Measurements from ENCODE around the gene NELL2. TPM values are rescaled to one million over a fixed set of nuclear protein-coding genes. Genes with fewer than 3 reads are reported as not detected.

NELL2 gene
- polyA plus RNA-seq, 3 donors: 0.09 to 0.98 (median 0.39) TPM

DNA sequence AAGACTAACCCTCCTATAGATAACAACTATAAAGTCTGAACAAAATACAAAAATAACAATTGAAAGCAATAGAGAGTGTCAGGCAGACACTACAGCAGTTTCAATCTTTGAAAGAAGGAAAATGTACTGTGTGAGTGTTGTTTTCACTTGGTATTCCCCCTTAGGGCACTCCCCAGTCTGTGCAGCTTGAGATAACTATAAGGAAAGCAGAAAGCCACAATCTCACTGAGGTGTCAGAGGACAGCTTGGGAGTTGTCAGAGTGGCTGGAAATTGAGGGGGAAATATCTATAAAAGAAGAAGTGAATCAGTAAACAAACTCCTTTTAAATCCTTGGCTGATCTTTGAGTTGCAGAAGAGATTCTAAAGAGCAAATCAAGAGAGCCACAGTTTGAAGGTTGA lies 364.8 kb downstream of the NELL2 start:
- TF ChIP-seq, protein P1, sequence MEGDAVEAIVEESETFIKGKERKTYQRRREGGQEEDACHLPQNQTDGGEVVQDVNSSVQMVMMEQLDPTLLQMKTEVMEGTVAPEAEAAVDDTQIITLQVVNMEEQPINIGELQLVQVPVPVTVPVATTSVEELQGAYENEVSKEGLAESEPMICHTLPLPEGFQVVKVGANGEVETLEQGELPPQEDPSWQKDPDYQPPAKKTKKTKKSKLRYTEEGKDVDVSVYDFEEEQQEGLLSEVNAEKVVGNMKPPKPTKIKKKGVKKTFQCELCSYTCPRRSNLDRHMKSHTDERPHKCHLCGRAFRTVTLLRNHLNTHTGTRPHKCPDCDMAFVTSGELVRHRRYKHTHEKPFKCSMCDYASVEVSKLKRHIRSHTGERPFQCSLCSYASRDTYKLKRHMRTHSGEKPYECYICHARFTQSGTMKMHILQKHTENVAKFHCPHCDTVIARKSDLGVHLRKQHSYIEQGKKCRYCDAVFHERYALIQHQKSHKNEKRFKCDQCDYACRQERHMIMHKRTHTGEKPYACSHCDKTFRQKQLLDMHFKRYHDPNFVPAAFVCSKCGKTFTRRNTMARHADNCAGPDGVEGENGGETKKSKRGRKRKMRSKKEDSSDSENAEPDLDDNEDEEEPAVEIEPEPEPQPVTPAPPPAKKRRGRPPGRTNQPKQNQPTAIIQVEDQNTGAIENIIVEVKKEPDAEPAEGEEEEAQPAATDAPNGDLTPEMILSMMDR (IDR thresholded peaks at IDR 0.05): no peak
- intact Hi-C loops (cut with micrococcal nuclease): no loop called here
- Histone ChIP-seq H3K4me1 (ENCODE audit: control insufficient read depth in 1 of 2, insufficient read depth in 2 of 2, low read length in 2 of 2) (no peaks in the 10 kb centered on the region), H2AFZ (ENCODE audit: insufficient read depth, low read depth, low read length, poor library complexity, severe bottlenecking) (no peak overlapping the region), H3K79me2 (ENCODE audit: insufficient read depth, low read length) (no peaks in the 10 kb centered on the region), H3K27me3 (ENCODE audit: control insufficient read depth in 2 of 2, insufficient read depth in 2 of 2, low read length in 2 of 2) (no peaks in the 10 kb centered on the region), H3K4me3 (replicated peaks in 1 of 3; ENCODE audit: low read depth in 2 of 3, low read length in 3 of 3) (no peak overlapping the region), H3K4me2 (replicated peaks; ENCODE audit: extremely low read depth, low read length, poor library complexity, severe bottlenecking) (no peak overlapping the region), H3K9ac (ENCODE audit: insufficient read depth, low read length, poor library complexity, severe bottlenecking) (no peak overlapping the region), H3K9me3 (replicated peaks in 1 of 2; ENCODE audit: control insufficient read depth in 1 of 2, insufficient read depth in 1 of 2, low read length in 2 of 2) (no peaks in the 10 kb centered on the region), H3K36me3 (replicated peaks in 1 of 2; ENCODE audit: control insufficient read depth in 1 of 2, insufficient read depth in 2 of 2, low read length in 2 of 2) (no peaks in the 10 kb centered on the region), H3K27ac (ENCODE audit: low read depth in 1 of 2, low read length in 2 of 2) (no peak overlapping the region), H4K20me1 (ENCODE audit: insufficient read depth, low read length) (no peaks in the 10 kb centered on the region)
- no peaks in the 10 kb centered on the region for H3K4me1 Mint-ChIP-seq
- no peaks in the 10 kb centered on the region for H3K36me3 Mint-ChIP-seq
- H3K27ac Mint-ChIP-seq: no peak overlapping the region
- DNase-seq: no peak
- no peak overlapping the region for H3K4me3 Mint-ChIP-seq
- no peaks in the 10 kb centered on the region for H3K9me3 Mint-ChIP-seq
- H3K27me3 Mint-ChIP-seq (ENCODE audit: low read depth in 3 of 3): peaks cover 0 to 2% (median 0%) of the 10 kb centered on the region in 3 donors

DNA sequence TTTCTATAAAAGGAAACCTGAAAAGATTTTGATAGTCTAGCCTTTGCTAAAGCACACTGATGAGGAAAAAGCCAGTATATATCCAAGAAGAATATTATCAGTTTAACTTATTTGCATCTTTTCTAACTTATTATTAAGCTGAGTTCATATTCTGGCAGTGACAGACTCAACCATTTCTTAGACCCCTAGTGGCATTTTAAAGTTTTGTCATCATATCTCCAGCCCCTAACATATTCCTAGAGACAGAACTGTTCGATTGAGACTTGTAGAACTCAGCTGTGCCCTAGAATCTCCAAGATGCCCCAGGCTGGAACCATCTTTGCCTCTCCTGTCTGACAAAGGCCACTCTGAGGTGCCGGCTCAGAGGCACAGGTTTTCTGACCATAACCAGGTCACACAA lies 365.6 kb downstream of the NELL2 start:
- intact Hi-C loops (cut with micrococcal nuclease): no loop called here
- no peak overlapping the region for H3K4me2 ChIP-seq (replicated peaks; ENCODE audit: extremely low read depth, low read length, poor library complexity, severe bottlenecking)
- no peak overlapping the region for H2AFZ ChIP-seq (ENCODE audit: insufficient read depth, low read depth, low read length, poor library complexity, severe bottlenecking)
- H3K4me3 ChIP-seq (replicated peaks in 1 of 3; ENCODE audit: low read depth in 2 of 3, low read length in 3 of 3): no peak overlapping the region
- Mint-ChIP-seq H3K27ac (no peak overlapping the region), H3K4me1 (no peaks in the 10 kb centered on the region), H3K27me3 (ENCODE audit: low read depth in 3 of 3) (peaks cover 0 to 2% (median 0%) of the 10 kb centered on the region in 3 donors), H3K4me3 (no peak overlapping the region), H3K9me3 (no peaks in the 10 kb centered on the region), H3K36me3 (no peaks in the 10 kb centered on the region)
- H3K27me3 ChIP-seq (ENCODE audit: control insufficient read depth in 2 of 2, insufficient read depth in 2 of 2, low read length in 2 of 2): no peaks in the 10 kb centered on the region
- DNase-seq: no peak
- H3K9ac ChIP-seq (ENCODE audit: insufficient read depth, low read length, poor library complexity, severe bottlenecking): no peak overlapping the region
- H3K9me3 ChIP-seq (replicated peaks in 1 of 2; ENCODE audit: control insufficient read depth in 1 of 2, insufficient read depth in 1 of 2, low read length in 2 of 2): no peaks in the 10 kb centered on the region
- H3K27ac ChIP-seq (ENCODE audit: low read depth in 1 of 2, low read length in 2 of 2): no peak overlapping the region
- no peaks in the 10 kb centered on the region for H3K4me1 ChIP-seq (ENCODE audit: control insufficient read depth in 1 of 2, insufficient read depth in 2 of 2, low read length in 2 of 2)
- TF ChIP-seq, protein P1 (IDR thresholded peaks at IDR 0.05): no peak
- no peaks in the 10 kb centered on the region for H3K36me3 ChIP-seq (replicated peaks in 1 of 2; ENCODE audit: control insufficient read depth in 1 of 2, insufficient read depth in 2 of 2, low read length in 2 of 2)
- no peaks in the 10 kb centered on the region for H3K79me2 ChIP-seq (ENCODE audit: insufficient read depth, low read length)
- WGBS (ENCODE audit: insufficient coverage): 60% methylated on average over 1 of the region's 2 CpGs
- H4K20me1 ChIP-seq (ENCODE audit: insufficient read depth, low read length): no peaks in the 10 kb centered on the region

All from CD14-positive monocyte (primary cell).